Epidermal melanocyte (primary cell): Measurements from ENCODE around the gene PCAT7.

ENCODE experiments used
- DNase-seq: peaks from one replicate; pipeline ENCODE4 v3.0.0; 2011; ENCODE audit warnings: low spot score; ENCODE audit not compliant: insufficient read length

The PCAT7 gene

DNA sequence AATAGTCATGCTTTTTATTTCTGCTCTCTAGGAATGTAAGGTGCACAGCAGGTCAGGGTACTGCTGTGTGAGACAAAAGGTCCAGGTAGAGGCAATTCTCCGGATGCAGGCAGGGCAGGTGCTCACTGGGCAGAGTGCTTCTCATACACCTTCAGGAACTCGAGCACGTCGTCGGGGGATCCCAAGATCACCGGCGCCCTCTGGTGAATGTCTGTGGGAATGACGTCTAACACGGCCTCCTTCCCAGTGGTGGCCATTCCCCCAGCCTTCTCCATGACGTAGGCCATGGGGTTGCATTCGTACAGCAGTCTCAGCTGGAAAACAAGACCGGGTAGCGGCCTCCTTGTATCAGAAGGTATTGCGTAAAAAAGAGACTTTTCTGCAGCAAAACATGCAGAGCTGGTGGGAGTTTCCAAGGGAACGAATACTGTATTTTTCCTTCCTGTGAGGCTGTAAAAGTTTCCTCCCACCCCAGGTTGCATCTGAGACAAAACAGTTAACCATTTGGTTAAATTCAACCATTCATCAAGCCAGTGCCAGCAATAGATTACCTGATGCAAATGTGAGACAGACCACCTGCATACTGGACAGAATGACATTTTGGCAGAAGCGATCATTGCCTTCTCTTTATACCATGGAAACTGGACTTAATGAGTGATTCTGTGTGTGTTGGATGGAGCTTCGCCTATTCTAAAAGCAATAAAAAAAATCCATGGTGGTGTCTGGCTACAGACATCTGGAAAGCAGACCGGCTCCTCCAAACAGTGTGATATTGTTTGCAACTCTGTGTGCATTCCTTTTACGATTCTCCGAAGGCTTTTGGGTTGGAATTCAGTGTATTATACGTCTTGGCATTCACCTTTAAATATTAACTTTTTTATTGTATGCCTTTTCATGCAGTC is 48.6 kb downstream of the PCAT7 start:
- DNase-seq, result peak; percentile 68

DNA sequence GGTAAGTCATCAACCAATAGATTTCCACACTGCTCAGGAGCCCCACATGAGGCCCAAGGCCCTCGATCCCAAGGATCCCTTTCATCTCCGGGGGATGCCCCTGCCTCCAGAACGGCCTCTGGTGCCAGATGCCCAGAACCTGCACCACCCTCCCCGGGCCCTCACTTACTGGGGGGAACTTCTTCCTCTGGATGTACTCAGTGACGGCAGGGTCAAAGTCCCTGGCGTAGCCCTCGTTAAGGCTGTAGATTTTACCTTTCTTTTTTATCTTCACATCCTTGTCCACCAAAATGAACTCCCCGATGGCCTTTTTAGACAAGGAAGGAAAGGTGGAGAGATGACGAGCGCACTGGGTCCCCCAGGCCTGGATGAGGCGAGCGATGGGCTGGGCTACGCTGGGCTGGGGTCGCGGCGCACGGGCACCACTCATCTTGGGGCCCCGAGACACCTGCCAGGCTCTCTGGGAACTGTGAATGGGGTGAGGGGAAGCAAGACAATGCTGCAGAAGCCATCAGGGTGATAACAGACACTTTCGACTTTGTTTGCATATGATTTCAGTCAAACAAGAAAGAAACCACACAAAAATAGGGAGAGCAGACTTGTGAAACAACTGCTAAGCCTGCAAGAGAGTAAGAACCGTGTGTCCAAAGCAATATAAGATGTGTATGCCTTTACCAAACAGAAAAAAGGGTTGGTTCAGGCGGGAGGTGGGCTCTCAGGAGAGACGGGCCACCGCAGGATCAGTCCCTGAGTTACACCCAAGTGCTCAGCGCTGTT is 52.0 kb downstream of the PCAT7 start:
- DNase-seq, result no peak

DNA sequence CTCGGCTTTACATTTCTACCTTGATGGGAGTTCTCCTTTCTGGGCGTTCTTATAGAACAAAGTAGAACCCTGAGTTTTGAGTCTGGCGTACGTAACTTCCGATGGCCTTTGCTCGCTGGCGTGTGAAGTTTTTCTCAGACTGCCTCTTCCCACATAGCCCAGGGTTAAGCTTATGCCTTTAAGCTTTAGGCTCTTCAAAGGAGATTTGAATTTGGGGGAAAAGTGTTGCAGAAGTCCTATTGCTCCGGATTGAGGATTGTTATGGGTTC is 52.5 kb downstream of the PCAT7 start:
- no peak for DNase-seq

DNA sequence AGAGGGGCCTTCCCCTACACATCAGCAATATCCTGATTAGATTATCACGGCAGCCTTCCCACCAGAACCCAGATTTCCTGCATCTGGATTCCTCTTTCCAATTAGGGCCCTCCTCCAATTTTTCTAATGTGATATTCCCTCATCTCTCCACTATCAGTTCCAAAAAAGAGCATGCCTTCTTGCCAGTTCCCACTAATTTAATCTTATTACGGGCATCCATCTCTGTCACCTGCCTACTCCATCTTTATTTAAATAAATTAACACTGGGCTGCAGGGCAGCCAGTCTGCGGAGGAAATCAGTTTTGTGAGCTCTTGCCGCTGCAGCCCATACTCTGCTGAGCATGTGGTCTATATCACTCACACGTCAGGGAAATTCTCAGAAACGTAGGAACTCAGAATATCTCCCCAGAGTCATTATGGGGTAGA is 55.3 kb downstream of the PCAT7 start:
- DNase-seq, result no peak

DNA sequence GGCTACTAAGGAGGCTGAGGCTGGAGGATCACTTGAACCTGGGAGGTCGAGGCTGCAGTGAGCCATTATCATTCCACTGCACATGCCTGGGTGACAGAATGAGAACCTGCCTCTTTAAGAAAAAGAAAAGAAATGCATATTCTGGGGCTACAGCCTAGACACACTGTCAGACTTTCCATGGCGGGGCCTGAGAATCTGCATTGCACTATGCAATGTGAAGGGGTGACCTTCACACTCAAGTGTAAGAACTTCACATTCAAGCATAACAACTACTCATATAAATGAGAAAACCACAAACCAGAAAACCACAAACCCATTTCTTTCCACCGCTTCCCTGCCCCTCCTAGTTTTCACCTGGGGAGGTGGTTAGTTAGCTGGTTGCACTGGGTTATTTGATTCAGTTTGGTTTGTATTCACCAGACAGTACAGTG is 56.8 kb downstream of the PCAT7 start:
- no peak for DNase-seq

DNA sequence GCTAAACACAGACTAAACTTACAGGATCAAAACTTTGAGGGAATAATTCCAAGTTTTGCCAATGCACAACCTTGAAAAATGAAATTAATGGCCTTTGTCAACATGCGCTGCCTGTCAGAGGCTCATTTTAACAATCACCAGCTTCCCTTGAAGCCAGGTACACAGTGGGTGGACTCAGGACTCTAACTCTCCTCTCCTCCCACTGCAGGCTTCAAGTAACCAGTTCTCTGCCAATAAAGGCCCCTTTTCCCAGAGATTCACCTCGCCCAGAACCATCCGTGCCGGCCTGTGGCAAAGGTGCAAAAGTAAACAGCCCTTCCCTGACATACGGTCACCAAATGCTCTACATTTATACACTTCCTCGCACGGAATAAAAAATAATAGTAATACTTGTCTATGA is 57.2 kb downstream of the PCAT7 start:
- DNase-seq, result no peak

DNA sequence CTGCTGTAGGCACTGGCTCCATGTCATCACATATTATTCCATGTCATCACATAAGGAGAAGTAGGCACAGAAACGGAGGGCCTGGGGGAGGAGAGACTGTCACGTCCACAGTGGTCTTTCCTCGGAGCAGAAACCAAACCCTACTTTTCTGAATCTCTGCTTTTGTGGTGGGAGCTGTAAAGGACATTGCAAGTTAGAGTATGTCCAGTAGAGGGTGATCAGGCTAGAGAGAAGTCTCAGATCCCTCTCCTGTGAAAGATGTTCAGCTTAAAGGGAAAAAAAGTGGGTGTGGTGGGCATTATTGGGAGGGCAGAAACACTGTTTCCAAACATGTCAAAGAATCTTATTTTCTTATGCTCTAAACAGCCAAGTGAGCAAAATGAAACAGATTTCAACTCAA is 58.1 kb downstream of the PCAT7 start:
- no peak for DNase-seq

DNA sequence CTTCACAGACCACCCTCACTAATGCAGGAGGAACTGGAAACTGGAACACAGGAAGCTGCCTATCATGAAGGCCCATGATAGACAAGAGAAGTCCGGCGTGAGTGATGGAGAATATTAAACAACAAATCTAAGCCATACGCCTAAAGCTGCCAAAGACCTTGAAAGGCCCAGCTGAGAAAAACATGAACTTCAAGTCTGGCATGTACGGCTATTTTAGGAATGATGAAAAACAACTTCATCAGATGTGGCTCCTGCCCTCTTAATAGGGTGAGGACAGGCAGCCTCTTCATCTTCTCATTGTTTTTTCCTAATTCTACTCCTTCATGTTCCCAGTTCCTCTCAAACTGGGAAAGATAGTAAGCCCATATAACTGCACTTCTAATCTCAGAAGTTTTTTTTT is 64.1 kb downstream of the PCAT7 start:
- no peak for DNase-seq
